Measurements from ENCODE around the gene SMIM8.

- no peak for TF ChIP-seq NANOG (IDR thresholded peaks at IDR 0.05; ENCODE audit: borderline replicate concordance)
- no peak for TF ChIP-seq EZH2phosphoT487 (IDR thresholded peaks at IDR 0.05; ENCODE audit: unreplicated experiment)
- no peak for TF ChIP-seq CTCF (conservative IDR thresholded peaks at IDR 0.05; ENCODE audit: low read depth in 2 of 2)
- TF ChIP-seq POLR2AphosphoS5 (IDR thresholded peaks at IDR 0.05; ENCODE audit: low read depth) = no peak
- no peak for TF ChIP-seq EZH2 (IDR thresholded peaks at IDR 0.05; ENCODE audit: low read depth, unreplicated experiment)
- no peak for TF ChIP-seq ETS1 (IDR thresholded peaks at IDR 0.05)
- no peak for TF ChIP-seq REST (IDR thresholded peaks at IDR 0.05; ENCODE audit: unreplicated experiment)
- no peak for TF ChIP-seq CREB1 (CRISPR knock-in tag; IDR thresholded peaks at IDR 0.05; ENCODE audit: low read depth)
These were observed 12.3 kb downstream of the SMIM8 start for GRCh38 chr6:87334683-87335082.

Measured in GM23338 (cell line).